ENCODE measurements around the gene SCARF2. TPM values are rescaled to one million over a fixed set of nuclear protein-coding genes. Genes with fewer than 3 reads are reported as not detected.

The SCARF2 gene
- total RNA-seq, 1 donor from 2014 or later: 12.6 TPM

DNA sequence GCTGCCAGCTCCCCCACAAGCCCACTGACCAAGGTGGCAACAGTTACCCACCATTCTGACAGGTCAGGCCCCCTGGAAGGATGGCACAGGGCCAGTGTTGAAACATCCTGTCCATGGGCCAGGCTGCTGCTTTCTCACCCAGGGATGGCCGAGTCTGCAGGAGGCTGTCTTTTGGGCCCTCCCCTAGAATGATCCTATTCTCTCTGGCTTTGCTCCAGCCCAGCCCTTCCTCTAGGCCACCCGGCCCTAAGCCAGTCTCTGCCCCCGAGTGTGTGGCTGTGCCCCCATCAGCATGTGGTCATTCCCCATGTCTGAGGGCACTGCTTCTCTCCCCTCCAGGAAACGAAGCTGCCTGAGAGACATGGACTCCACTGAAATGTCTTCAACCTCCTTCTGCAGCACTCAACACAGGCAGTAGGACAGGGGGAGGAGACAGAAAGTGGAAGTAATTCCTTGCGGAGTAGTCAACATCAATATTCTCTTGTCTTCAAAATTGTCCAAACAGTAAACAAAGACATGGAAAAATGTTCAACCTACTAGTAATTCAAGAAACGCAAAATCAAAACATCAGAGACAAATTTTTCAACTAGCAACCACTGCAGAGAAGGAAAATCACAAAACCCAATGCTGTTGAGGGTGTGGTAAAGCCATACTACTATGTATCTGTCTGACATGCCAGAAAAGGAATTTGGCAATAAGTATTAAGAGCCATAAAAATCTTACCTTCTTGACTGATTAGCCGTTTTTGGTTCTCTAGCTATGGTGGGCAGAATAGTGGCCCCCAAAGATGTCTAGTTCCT lies 5.1 kb upstream of the SCARF2 start:
- no peak for TF ChIP-seq CTCF (conservative IDR thresholded peaks at IDR 0.05; ENCODE audit: low read depth, low read length)
- DNase-seq (ENCODE audit: low read depth): no peak
- H3K4me3 ChIP-seq (ENCODE audit: low read depth, low read length): no peak overlapping the region

- DNase-seq (ENCODE audit: low read depth): no peak
- no peak for TF ChIP-seq CTCF (conservative IDR thresholded peaks at IDR 0.05; ENCODE audit: low read depth, low read length)
- no peak overlapping the region for H3K4me3 ChIP-seq (ENCODE audit: low read depth, low read length)
Measured at GRCh38 chr22:20441631-20442484, 4.2 kb upstream of the SCARF2 start.

- no peak overlapping the region for H3K4me3 ChIP-seq (ENCODE audit: low read depth, low read length)
- no peak for TF ChIP-seq CTCF (conservative IDR thresholded peaks at IDR 0.05; ENCODE audit: low read depth, low read length)
- DNase-seq (ENCODE audit: low read depth): no peak
Measured at GRCh38 chr22:20440637-20441591, 3.3 kb upstream of the SCARF2 start.

GRCh38 chr22:20439928-20440575 lies 2.4 kb upstream of the SCARF2 start:
- no peak for DNase-seq (ENCODE audit: low read depth)
- no peak for TF ChIP-seq CTCF (conservative IDR thresholded peaks at IDR 0.05; ENCODE audit: low read depth, low read length)
- H3K4me3 ChIP-seq (ENCODE audit: low read depth, low read length): no peak overlapping the region

GRCh38 chr22:20439556-20439927 lies 1.9 kb upstream of the SCARF2 start:
- no peak for DNase-seq (ENCODE audit: low read depth)
- H3K4me3 ChIP-seq (ENCODE audit: low read depth, low read length): no peak overlapping the region
- no peak for TF ChIP-seq CTCF (conservative IDR thresholded peaks at IDR 0.05; ENCODE audit: low read depth, low read length)
